Esophagus muscularis mucosa (tissue), 3 donors: ENCODE data around the gene USP34.

Experiments used
- CTCF ChIP-seq, 3 experiments: fragments of 200-600 bp in 2 of 3; fragments of 450-650 bp in 1 of 3; sonication (generic) in 2 of 3; IDR thresholded peaks; one replicate each; pipeline ENCODE4 v1.5.1; 2017 to 2019; ENCODE audit warnings: antibody characterized with exemption in 3 of 3, mild to moderate bottlenecking in 2 of 3, moderate library complexity in 1 of 3
- POLR2A ChIP-seq: fragments of 450-650 bp; IDR thresholded peaks from one replicate; pipeline ENCODE4 v1.6.1; 2017; ENCODE audit warnings: antibody characterized with exemption, moderate library complexity, mild to moderate bottlenecking, low read depth
- POLR2AphosphoS5 ChIP-seq, 2 donors: sonication (generic); formaldehyde crosslinking; IDR thresholded peaks; one replicate each; pipeline ENCODE4 v1.6.1; 2017; ENCODE audit warnings: antibody characterized with exemption in 2 of 2

- no peak for TF ChIP-seq POLR2AphosphoS5 (IDR thresholded peaks at IDR 0.05)
- TF ChIP-seq POLR2A = no peak
- TF ChIP-seq CTCF (IDR thresholded peaks at IDR 0.05) = no peak
These were observed 74.9 kb downstream of the USP34 start for GRCh38 chr2:61396005-61396404.
